ENCODE data around the gene CRLF3.
A peak's percentile ranks its signal among the peaks of the same experiment; 100 is the strongest.

Gene CRLF3

DNA sequence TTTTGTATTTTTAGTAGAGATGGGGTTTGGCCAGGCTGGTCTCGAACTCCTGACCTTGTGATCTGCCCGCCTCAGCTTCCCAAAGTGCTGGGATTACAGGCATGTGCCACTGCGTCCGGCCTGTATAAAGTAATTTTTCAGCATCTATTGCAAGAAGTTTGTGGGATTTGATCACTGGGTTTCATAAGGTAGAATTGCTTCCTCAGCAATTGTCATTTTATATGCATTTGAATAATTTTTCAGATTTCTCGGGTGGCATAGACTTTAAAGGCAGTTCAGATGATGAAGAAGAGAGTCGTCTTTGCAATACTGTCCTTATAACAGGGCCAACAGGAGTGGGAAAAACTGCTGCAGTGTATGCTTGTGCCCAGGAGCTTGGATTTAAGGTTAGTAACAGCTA lies 44.5 kb upstream of the CRLF3 start:
- Histone ChIP-seq H3K9me3 (ENCODE audit: control insufficient read depth, insufficient read depth, low read depth, low read length) (no peaks in the 10 kb centered on the region), H3K27ac (ENCODE audit: extremely low read depth, low read depth, low read length) (no peak overlapping the region), H3K4me3 (ENCODE audit: low read depth, low read length) (no peak overlapping the region), H3K36me3 (ENCODE audit: control insufficient read depth in 2 of 2, insufficient read depth in 1 of 2, low read length in 2 of 2) (peaks cover 90 to 98% of the 10 kb centered on the region in 2 experiments), H3K4me1 (ENCODE audit: control insufficient read depth, insufficient read depth, low read length) (no peaks in the 10 kb centered on the region)
- ChIA-PET CTCF (no interaction called here), POLR2A (no interaction called here)
- TF ChIP-seq ZNF549 (tag by site-specific recombination; IDR thresholded peaks at IDR 0.05), result no peak
- TF ChIP-seq ZNF626 (tag by site-specific recombination; IDR thresholded peaks at IDR 0.05), result no peak
- no peak for TF ChIP-seq ZFP3 (tag by site-specific recombination; IDR thresholded peaks at IDR 0.05; ENCODE audit: low read depth)
- TF ChIP-seq, protein P1, sequence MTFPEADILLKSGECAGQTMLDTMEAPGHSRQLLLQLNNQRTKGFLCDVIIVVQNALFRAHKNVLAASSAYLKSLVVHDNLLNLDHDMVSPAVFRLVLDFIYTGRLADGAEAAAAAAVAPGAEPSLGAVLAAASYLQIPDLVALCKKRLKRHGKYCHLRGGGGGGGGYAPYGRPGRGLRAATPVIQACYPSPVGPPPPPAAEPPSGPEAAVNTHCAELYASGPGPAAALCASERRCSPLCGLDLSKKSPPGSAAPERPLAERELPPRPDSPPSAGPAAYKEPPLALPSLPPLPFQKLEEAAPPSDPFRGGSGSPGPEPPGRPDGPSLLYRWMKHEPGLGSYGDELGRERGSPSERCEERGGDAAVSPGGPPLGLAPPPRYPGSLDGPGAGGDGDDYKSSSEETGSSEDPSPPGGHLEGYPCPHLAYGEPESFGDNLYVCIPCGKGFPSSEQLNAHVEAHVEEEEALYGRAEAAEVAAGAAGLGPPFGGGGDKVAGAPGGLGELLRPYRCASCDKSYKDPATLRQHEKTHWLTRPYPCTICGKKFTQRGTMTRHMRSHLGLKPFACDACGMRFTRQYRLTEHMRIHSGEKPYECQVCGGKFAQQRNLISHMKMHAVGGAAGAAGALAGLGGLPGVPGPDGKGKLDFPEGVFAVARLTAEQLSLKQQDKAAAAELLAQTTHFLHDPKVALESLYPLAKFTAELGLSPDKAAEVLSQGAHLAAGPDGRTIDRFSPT (tag by site-specific recombination; IDR thresholded peaks at IDR 0.05), result no peak
- no peak for TF ChIP-seq KLF8 (tag by site-specific recombination; IDR thresholded peaks at IDR 0.05)
- no peak for TF ChIP-seq ZNF785 (tag by site-specific recombination; IDR thresholded peaks at IDR 0.05)
- TF ChIP-seq MEIS1 (CRISPR knock-in tag; IDR thresholded peaks at IDR 0.05; ENCODE audit: borderline replicate concordance), result no peak
- TF ChIP-seq KLF10 (tag by site-specific recombination; IDR thresholded peaks at IDR 0.05), result no peak
- TF ChIP-seq, protein P2, sequence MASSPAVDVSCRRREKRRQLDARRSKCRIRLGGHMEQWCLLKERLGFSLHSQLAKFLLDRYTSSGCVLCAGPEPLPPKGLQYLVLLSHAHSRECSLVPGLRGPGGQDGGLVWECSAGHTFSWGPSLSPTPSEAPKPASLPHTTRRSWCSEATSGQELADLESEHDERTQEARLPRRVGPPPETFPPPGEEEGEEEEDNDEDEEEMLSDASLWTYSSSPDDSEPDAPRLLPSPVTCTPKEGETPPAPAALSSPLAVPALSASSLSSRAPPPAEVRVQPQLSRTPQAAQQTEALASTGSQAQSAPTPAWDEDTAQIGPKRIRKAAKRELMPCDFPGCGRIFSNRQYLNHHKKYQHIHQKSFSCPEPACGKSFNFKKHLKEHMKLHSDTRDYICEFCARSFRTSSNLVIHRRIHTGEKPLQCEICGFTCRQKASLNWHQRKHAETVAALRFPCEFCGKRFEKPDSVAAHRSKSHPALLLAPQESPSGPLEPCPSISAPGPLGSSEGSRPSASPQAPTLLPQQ (tag by site-specific recombination; IDR thresholded peaks at IDR 0.05), result no peak
- no peak for TF ChIP-seq ZNF391 (tag by site-specific recombination; IDR thresholded peaks at IDR 0.05; ENCODE audit: borderline replicate concordance, low read depth)
- no peak for TF ChIP-seq FEZF1 (tag by site-specific recombination; IDR thresholded peaks at IDR 0.05)
- no peak for TF ChIP-seq ZNF112 (tag by site-specific recombination; IDR thresholded peaks at IDR 0.05)
- no peak for TF ChIP-seq ZNF473 (tag by site-specific recombination; IDR thresholded peaks at IDR 0.05)
- TF ChIP-seq, protein P3, sequence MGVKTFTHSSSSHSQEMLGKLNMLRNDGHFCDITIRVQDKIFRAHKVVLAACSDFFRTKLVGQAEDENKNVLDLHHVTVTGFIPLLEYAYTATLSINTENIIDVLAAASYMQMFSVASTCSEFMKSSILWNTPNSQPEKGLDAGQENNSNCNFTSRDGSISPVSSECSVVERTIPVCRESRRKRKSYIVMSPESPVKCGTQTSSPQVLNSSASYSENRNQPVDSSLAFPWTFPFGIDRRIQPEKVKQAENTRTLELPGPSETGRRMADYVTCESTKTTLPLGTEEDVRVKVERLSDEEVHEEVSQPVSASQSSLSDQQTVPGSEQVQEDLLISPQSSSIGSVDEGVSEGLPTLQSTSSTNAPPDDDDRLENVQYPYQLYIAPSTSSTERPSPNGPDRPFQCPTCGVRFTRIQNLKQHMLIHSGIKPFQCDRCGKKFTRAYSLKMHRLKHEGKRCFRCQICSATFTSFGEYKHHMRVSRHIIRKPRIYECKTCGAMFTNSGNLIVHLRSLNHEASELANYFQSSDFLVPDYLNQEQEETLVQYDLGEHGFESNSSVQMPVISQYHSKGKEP (tag by site-specific recombination; IDR thresholded peaks at IDR 0.05), result no peak
- TF ChIP-seq ZNF146 (tag by site-specific recombination; IDR thresholded peaks at IDR 0.05), result no peak
- no peak for TF ChIP-seq EGR2 (tag by site-specific recombination; IDR thresholded peaks at IDR 0.05; ENCODE audit: low read depth)

DNA sequence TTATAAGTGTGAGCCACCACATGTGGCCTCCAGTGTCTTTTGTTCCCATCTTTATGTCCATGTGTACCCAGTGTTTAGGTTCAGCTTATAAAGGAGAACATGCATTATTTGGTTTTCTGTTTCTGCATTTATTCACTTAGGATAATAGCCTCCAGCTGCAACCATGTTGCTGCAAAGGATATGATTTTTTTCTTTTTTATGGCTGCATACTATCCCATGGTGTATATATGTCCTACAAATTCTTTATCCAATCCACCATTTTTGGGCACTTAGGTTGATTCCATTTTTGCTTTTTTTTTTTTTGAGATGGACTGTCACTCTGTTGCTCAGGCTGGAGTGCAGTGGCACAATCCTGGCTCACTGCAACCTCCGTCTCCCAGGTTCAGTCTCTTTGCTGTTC lies 40.1 kb upstream of the CRLF3 start:
- ChIA-PET POLR2A (no interaction called here), CTCF (no interaction called here)
- Histone ChIP-seq H3K27ac (ENCODE audit: extremely low read depth, low read depth, low read length) (no peak overlapping the region), H3K4me3 (ENCODE audit: low read depth, low read length) (no peak overlapping the region), H3K9me3 (ENCODE audit: control insufficient read depth, insufficient read depth, low read depth, low read length) (no peaks in the 10 kb centered on the region), H3K36me3 (ENCODE audit: control insufficient read depth in 2 of 2, insufficient read depth in 1 of 2, low read length in 2 of 2) (peaks cover 86 to 95% of the 10 kb centered on the region in 2 experiments), H3K4me1 (ENCODE audit: control insufficient read depth, insufficient read depth, low read length) (no peaks in the 10 kb centered on the region)
- TF ChIP-seq ZNF146 (tag by site-specific recombination; IDR thresholded peaks at IDR 0.05) (peak; percentile 94), ZBTB7A (tag by site-specific recombination; IDR thresholded peaks at IDR 0.05; ENCODE audit: low read depth) (no peak)

Measured in HEK293 (cell line).